Naive thymus-derived CD8-positive, alpha-beta T cell (primary cell): ENCODE data around the gene ABHD2. TPM values are rescaled to one million over a fixed set of nuclear protein-coding genes. Genes with fewer than 3 reads are reported as not detected.
"Not testable (repeated sequence)": the region's sequence is repeated elsewhere in the genome, so short reads cannot be mapped to it uniquely, and the experiment has no call there.

Experiments
- ATAC-seq, 2 donors: fragments of 150-1000 bp; cut with Tn5 transposase in 1 of 2; sonication (Bioruptor Pico), chemical (Tn5 transposase) in 1 of 2; 1 replicate in 1 of 2; 2 replicates in 1 of 2; pipeline ENCODE4 v1.10.0; 2021; ENCODE audit warnings: mild to moderate bottlenecking in 2 of 2, moderate library complexity in 2 of 2
- POLR2A ChIA-PET: fragments of 350-600 bp; sonication (Branson Sonifier 250); formaldehyde crosslinking; loops from one replicate; lab custom pipeline; 2021; ENCODE audit warnings: antibody characterized with exemption; lab: Charles Lee
- DNase-seq, 10 donors: peaks; one replicate each; pipeline versions ENCODE4 v3.0.0 to v3.0.0-alpha.2; 2020 to 2022
- H3K27ac Mint-ChIP-seq, 10 donors: one replicate each; pipeline ENCODE4 v1.8.0; 2020 to 2022; ENCODE audit warnings: mild to moderate bottlenecking in 10 of 10, mixed read lengths in 10 of 10, moderate library complexity in 4 of 10, inconsistent platforms in 1 of 10
- H3K27me3 Mint-ChIP-seq, 5 donors: one replicate each; pipeline ENCODE4 v1.8.0; 2021 to 2022; ENCODE audit warnings: mixed read lengths in 5 of 5
- H3K36me3 Mint-ChIP-seq, 3 donors: one replicate each; pipeline ENCODE4 v1.8.0; 2020 to 2022; ENCODE audit warnings: mixed read lengths in 3 of 3, mild to moderate bottlenecking in 2 of 3, inconsistent platforms in 1 of 3
- H3K4me1 Mint-ChIP-seq, 4 donors: one replicate each; pipeline ENCODE4 v1.8.0; 2021 to 2022; ENCODE audit warnings: mixed read lengths in 4 of 4
- H3K4me3 Mint-ChIP-seq, 10 donors: one replicate each; pipeline ENCODE4 v1.8.0; 2020 to 2022; ENCODE audit warnings: mild to moderate bottlenecking in 10 of 10, mixed read lengths in 10 of 10, moderate library complexity in 6 of 10, inconsistent platforms in 1 of 10
- H3K9me3 Mint-ChIP-seq, 9 donors: one replicate each; pipeline ENCODE4 v1.8.0; 2020 to 2022; ENCODE audit warnings: mixed read lengths in 9 of 9, mild to moderate bottlenecking in 3 of 9, inconsistent platforms in 1 of 9, moderate library complexity in 1 of 9
- polyA plus RNA-seq, 3 donors: library from polyadenylated mRNA; unstranded; fragments of 300-500 nt; fragmentation: Illumina TruSeq; gene quantifications; one replicate each; pipeline ENCODE4 v1.2.3, GENCODE V29; 2021
- total RNA-seq, 8 experiments: library from RNA in 2 of 8; stranded (reverse) in 2 of 8; gene quantifications; one replicate each; pipeline ENCODE4 v1.2.3 and lab custom pipeline; 2021 to 2026

Gene ABHD2
- total and polyA plus RNA-seq, 5 experiments from 2014 or later = 14.0 to 49.9 (median 17.1) TPM

GRCh38 chr15:89247446-89247845 lies 159.2 kb downstream of the ABHD2 start:
- H3K4me3 Mint-ChIP-seq = no peak overlapping the region
- peaks cover 0 to 14% (median 12%) of the 10 kb centered on the region in 3 donors for H3K36me3 Mint-ChIP-seq
- ATAC-seq = no peak

GRCh38 chr15:89248584-89248983 lies 160.3 kb downstream of the ABHD2 start:
- Mint-ChIP-seq H3K4me3 (no peak overlapping the region), H3K9me3 (no peaks in the 10 kb centered on the region), H3K27ac (no peak overlapping the region), H3K4me1 (peaks cover 15 to 23% (median 20%) of the 10 kb centered on the region in 4 donors), H3K27me3 (no peaks in the 10 kb centered on the region), H3K36me3 (peaks cover 0 to 16% (median 12%) of the 10 kb centered on the region in 3 donors)
- ATAC-seq (no peak), DNase-seq (no peak)
- POLR2A ChIA-PET = no interaction called here

More at GRCh38 chr15:89247446-89247845, 159.2 kb downstream of the ABHD2 start:
- no peak overlapping the region for H3K27ac Mint-ChIP-seq
- H3K4me1 Mint-ChIP-seq = peaks cover 21 to 29% (median 28%) of the 10 kb centered on the region in 4 donors
- H3K27me3 Mint-ChIP-seq = no peaks in the 10 kb centered on the region
- POLR2A ChIA-PET = no interaction called here
- DNase-seq = no peak
- H3K9me3 Mint-ChIP-seq = no peaks in the 10 kb centered on the region

- POLR2A ChIA-PET = interaction anchor here (0.6 kb wide), 1 partner anchor 15 kb away, joined by 4 read pairs; no protein-coding TSS in a partner anchor
- not testable (repeated sequence) for H3K9me3 Mint-ChIP-seq, H3K27me3 Mint-ChIP-seq, ATAC-seq, H3K4me3 Mint-ChIP-seq, DNase-seq, H3K4me1 Mint-ChIP-seq, H3K27ac Mint-ChIP-seq
- H3K36me3 Mint-ChIP-seq = peaks cover 4 to 21% (median 12%) of the 10 kb centered on the region in 3 donors
Observed at GRCh38 chr15:89250142-89250541, 161.9 kb downstream of the ABHD2 start.

Other genes with a start within 250 kb of the ABHD2 start
- gene HAPLN3, start 192.9 kb upstream of the ABHD2 start, total RNA-seq = 10 to 100 TPM; 90.1 to 91.9 TPM
- 10 to 100 TPM; 19.2 to 35.1 (median 31.1) TPM for gene HAPLN3, start 192.9 kb upstream of the ABHD2 start, polyA plus RNA-seq
- 100 to 1,000 TPM; 229 to 235 TPM for gene MFGE8, start 175.1 kb upstream of the ABHD2 start, total RNA-seq
- gene MFGE8, start 175.1 kb upstream of the ABHD2 start, polyA plus RNA-seq = 10 to 100 TPM in 1 of 3 donors, 1 to 10 TPM in 2; 3.4 to 11.2 (median 7.4) TPM
- gene RLBP1, start 133.1 kb downstream of the ABHD2 start, total RNA-seq = not detected
- gene RLBP1, start 133.1 kb downstream of the ABHD2 start, polyA plus RNA-seq = not detected
- gene FANCI, start 155.5 kb downstream of the ABHD2 start, total RNA-seq = 1 to 10 TPM; 8.5 to 9.4 TPM
- 1 to 10 TPM; 3.1 to 4.9 (median 4.4) TPM for gene FANCI, start 155.5 kb downstream of the ABHD2 start, polyA plus RNA-seq
- 100 to 1,000 TPM; 128 to 130 TPM for gene POLG, start 246.4 kb downstream of the ABHD2 start, total RNA-seq
- gene POLG, start 246.4 kb downstream of the ABHD2 start, polyA plus RNA-seq = 10 to 100 TPM; 29.9 to 54.5 (median 35.3) TPM